T-cell (primary cell): ENCODE results near the gene MAPT. TPM values are rescaled to one million over a fixed set of nuclear protein-coding genes. Genes with fewer than 3 reads are reported as not detected.
"Not testable (repeated sequence)": the region's sequence is repeated elsewhere in the genome, so short reads cannot be mapped to it uniquely, and the experiment has no call there.

ENCODE experiments used
- ATAC-seq, 4 experiments: fragments of 200-7000 bp in 3 of 4; fragments of 150-1000 bp in 1 of 4; cut with Tn5 transposase; replicated peaks in 1 of 4; 1 replicate in 3 of 4; 2 replicates in 1 of 4; pipeline ENCODE4 v1.10.0; 2021; ENCODE audit warnings: moderate library complexity in 3 of 4, mild to moderate bottlenecking in 2 of 4, moderate number of reproducible peaks in 1 of 4
- CTCF ChIA-PET, 2 donors: fragments of 300-600 bp; sonication (Branson Sonifier 250); formaldehyde crosslinking; loops; one replicate each; lab custom pipeline; 2022; ENCODE audit warnings: antibody characterized with exemption in 2 of 2; lab: Charles Lee
- POLR2A ChIA-PET, 2 donors: fragments of 300-600 bp; sonication (Branson Sonifier 250); formaldehyde crosslinking; loops; one replicate each; lab custom pipeline; 2022; ENCODE audit warnings: antibody characterized with exemption in 2 of 2; lab: Charles Lee
- DNase-seq, 35 experiments: peaks; one replicate each; pipeline versions ENCODE4 v3.0.0 to v3.0.0-alpha.2; 2013 to 2023
- H3K27ac ChIP-seq: one replicate; pipeline ENCODE4 v1.5.1; 2013; ENCODE audit warnings: low read length
- H3K27me3 ChIP-seq, 2 experiments: replicated peaks in 1 of 2; 1 replicate in 1 of 2; 2 replicates in 1 of 2; pipeline versions ENCODE4 v1.6.1 to v1.7.0; 2013; ENCODE audit warnings: low read length in 1 of 2, mixed read lengths in 1 of 2; ENCODE audit not compliant: control insufficient read depth in 2 of 2, insufficient read depth in 2 of 2; ENCODE audit errors: extremely low read depth in 1 of 2
- H3K36me3 ChIP-seq, 2 donors: 1 replicate in 1 of 2; 2 replicates in 1 of 2; pipeline versions ENCODE4 v1.6.1 to v1.7.0; 2013; ENCODE audit warnings: low read length in 1 of 2; ENCODE audit not compliant: control insufficient read depth in 2 of 2, insufficient read depth in 1 of 2; ENCODE audit errors: extremely low read depth in 1 of 2
- H3K4me1 ChIP-seq, 2 experiments: 1 replicate in 1 of 2; 2 replicates in 1 of 2; pipeline versions ENCODE4 v1.6.1 to v1.7.0; 2013; ENCODE audit warnings: low read length in 2 of 2, mixed read lengths in 1 of 2; ENCODE audit not compliant: insufficient read depth in 2 of 2, control insufficient read depth in 1 of 2; ENCODE audit errors: extremely low read depth in 1 of 2
- H3K4me3 ChIP-seq, 2 donors: 1 replicate in 1 of 2; 2 replicates in 1 of 2; pipeline versions ENCODE4 v1.5.1 to v1.7.0; 2013; ENCODE audit warnings: mild to moderate bottlenecking in 2 of 2, low read length in 1 of 2, moderate library complexity in 1 of 2; ENCODE audit not compliant: control insufficient read depth in 1 of 2; ENCODE audit errors: extremely low read depth in 1 of 2
- H3K9me3 ChIP-seq: 2 replicates; pipeline ENCODE4 v1.7.0; 2013
- H3K27ac Mint-ChIP-seq, 2 donors: one replicate each; pipeline ENCODE4 v1.8.0; 2020 to 2021; ENCODE audit warnings: mild to moderate bottlenecking in 2 of 2, mixed read lengths in 2 of 2
- H3K27me3 Mint-ChIP-seq, 2 donors: one replicate each; pipeline ENCODE4 v1.8.0; 2021 to 2022; ENCODE audit warnings: mixed read lengths in 2 of 2
- H3K36me3 Mint-ChIP-seq: one replicate; pipeline ENCODE4 v1.8.0; 2021; ENCODE audit warnings: mixed read lengths
- H3K4me1 Mint-ChIP-seq, 3 donors: one replicate each; pipeline ENCODE4 v1.8.0; 2020 to 2022; ENCODE audit warnings: mixed read lengths in 3 of 3, mild to moderate bottlenecking in 1 of 3
- H3K4me3 Mint-ChIP-seq, 3 donors: one replicate each; pipeline ENCODE4 v1.8.0; 2020 to 2022; ENCODE audit warnings: mild to moderate bottlenecking in 3 of 3, mixed read lengths in 3 of 3, moderate library complexity in 3 of 3
- H3K9me3 Mint-ChIP-seq, 3 donors: one replicate each; pipeline ENCODE4 v1.8.0; 2020 to 2022; ENCODE audit warnings: mixed read lengths in 3 of 3
- WGBS: methylation state at CpG from one replicate; pipeline ENCODE4 v1.1.5; 2013; ENCODE audit warnings: missing lambda C conversion rate; ENCODE audit not compliant: insufficient coverage; 5-methylcytosine and 5-hydroxymethylcytosine counted together
- total RNA-seq, 35 experiments: library from RNA in 6 of 35; stranded (reverse) in 6 of 35; fragments of 120-200 nt in 1 of 35; gene quantifications; one replicate each; pipeline versions ENCODE4 v1.2.1 to v1.2.4 and lab custom pipeline; 2013 to 2026

MAPT gene
- total RNA-seq, 5 donors from 2014 or later (not counting 1 experiment from before 2014, with no cell fraction given) = 0.86 to 1.8 (median 1.2) TPM

DNA sequence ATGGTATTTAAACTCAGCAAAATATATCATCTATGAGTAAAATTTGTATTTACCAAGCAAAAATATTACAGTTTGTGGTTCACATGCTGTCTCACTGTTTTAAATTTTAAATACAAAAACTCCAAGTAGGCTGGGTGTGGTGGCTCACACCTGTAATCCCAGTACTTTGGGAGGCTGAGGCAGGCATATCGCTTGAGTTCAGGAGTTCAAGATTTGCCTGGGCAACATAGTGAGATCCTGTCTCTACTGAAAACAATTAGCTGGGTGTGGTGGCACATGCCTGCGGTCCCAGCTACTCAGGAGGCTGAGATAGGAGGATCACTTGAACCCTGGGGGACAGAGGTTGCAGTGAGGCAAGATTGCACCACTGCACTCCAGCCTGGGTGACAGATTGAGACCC, 37.3 kb downstream of the MAPT start:
- Mint-ChIP-seq H3K36me3 (no peaks in the 10 kb centered on the region), H3K9me3 (peaks cover 0 to 2% (median 0%) of the 10 kb centered on the region in 3 donors), H3K27ac (no peak overlapping the region), H3K4me3 (no peak overlapping the region), H3K27me3 (peaks cover 24 to 26% of the 10 kb centered on the region in 2 donors), H3K4me1 (no peaks in the 10 kb centered on the region)
- Histone ChIP-seq H3K27me3 (peaks cover 3 to 21% of the 10 kb centered on the region in 2 experiments), H3K9me3 (no peaks in the 10 kb centered on the region), H3K36me3 (no peaks in the 10 kb centered on the region), H3K27ac (no peak overlapping the region), H3K4me3 (no peak overlapping the region), H3K4me1 (no peaks in the 10 kb centered on the region)
- 93% methylated on average over 2 of the region's 2 CpGs for WGBS
- no peak for DNase-seq
- ATAC-seq = no peak
- ChIA-PET POLR2A (no interaction called here), CTCF (interaction anchor here in 1 of 2 donors (1.1 kb wide), 1 partner anchor 275 kb away, joined by 3 read pairs; no protein-coding TSS in a partner anchor)

DNA sequence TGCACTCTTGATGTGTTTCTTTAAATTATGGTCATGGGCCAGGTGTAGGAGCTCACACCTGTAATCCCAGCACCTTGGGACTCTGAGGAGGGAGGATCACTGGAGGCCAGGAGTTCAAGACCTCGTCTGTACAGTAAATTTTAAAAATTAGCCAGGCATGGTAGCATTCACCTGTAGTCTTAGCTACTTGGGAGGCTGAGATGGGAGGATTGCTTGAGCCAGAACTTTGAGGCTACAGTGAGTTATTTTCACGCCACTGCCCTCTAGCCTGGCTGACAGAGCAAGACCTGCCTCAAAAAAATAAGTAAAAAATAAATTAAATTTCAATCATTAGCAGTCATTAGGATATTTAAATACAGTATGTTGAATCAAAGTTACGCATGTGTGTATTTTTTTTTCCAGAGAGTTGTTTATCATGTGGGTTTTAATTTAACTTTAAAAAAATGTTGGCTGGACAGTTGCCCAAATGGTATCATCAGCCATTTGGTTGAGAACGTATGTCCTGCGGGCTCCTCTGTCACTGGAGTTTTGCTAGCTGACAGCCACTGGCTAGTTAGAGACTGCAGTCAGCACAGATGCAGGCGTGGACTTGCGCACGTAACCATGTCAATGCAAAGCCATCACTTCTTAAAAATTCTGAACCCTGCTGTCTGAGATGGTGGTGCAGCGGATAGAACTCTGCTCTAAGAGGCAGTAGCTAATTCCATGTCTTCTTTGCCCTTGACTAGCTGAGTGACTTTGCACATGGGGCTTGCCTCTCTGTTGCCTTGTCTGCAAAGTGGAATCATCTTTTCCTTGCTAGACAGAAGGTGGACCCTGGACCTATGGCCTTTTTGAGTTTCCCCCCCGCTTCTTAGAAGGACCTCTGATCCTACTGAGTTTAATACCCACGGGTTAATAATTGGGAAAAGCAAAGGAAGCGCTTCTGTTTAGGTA, 40.0 kb downstream of the MAPT start:
- no peak overlapping the region for H3K27ac ChIP-seq
- ChIA-PET POLR2A (no interaction called here), CTCF (interaction anchor here in 1 of 2 donors (0.7 kb wide), 1 partner anchor 1577 kb away, joined by 3 read pairs; no protein-coding TSS in a partner anchor)
- no peak overlapping the region for H3K4me3 ChIP-seq
- H3K9me3 ChIP-seq = no peaks in the 10 kb centered on the region
- peaks cover 3 to 24% of the 10 kb centered on the region in 2 experiments for H3K27me3 ChIP-seq
- Mint-ChIP-seq H3K27me3 (peaks cover 25 to 29% of the 10 kb centered on the region in 2 donors), H3K36me3 (no peaks in the 10 kb centered on the region), H3K9me3 (no peaks in the 10 kb centered on the region), H3K4me3 (no peak overlapping the region), H3K27ac (no peak overlapping the region), H3K4me1 (no peaks in the 10 kb centered on the region)
- WGBS = 80% methylated on average over 10 of the region's 12 CpGs
- ATAC-seq = no peak
- no peaks in the 10 kb centered on the region for H3K4me1 ChIP-seq
- no peaks in the 10 kb centered on the region for H3K36me3 ChIP-seq
- no peak for DNase-seq

DNA sequence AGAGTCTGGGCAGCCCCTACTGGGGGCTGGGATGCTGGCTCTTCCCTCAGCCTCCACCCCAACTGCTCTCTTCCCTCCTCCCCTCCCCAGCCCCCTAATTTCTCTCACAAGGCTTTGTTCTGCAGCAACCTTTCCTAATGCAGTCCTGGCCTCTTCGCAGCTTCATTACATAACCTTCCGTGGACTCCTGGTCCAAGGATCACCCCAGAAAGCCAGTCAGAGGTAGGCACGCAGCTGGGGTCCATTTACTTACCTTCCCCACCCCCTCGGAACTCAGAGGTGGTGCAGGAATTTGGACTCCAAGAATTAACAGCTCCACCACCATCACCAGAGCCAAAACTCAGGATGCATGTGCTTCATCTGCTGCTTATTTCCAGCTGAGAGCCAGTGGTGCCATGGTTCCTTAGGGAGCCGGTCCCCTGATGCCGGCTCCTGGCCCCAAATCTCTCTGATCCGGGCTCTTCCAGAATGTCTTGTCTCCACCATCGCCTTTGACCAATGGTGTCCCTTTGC, 40.9 kb downstream of the MAPT start:
- no peaks in the 10 kb centered on the region for H3K9me3 Mint-ChIP-seq
- WGBS = 78% methylated on average over 8 of the region's 8 CpGs
- DNase-seq = no peak
- no peaks in the 10 kb centered on the region for H3K4me1 Mint-ChIP-seq
- no peak overlapping the region for H3K27ac ChIP-seq
- no peaks in the 10 kb centered on the region for H3K36me3 ChIP-seq
- H3K4me3 Mint-ChIP-seq = no peak overlapping the region
- no peaks in the 10 kb centered on the region for H3K4me1 ChIP-seq
- POLR2A ChIA-PET = no interaction called here
- no peak overlapping the region for H3K27ac Mint-ChIP-seq
- ATAC-seq = no peak
- CTCF ChIA-PET = no interaction called here
- no peak overlapping the region for H3K4me3 ChIP-seq
- no peaks in the 10 kb centered on the region for H3K36me3 Mint-ChIP-seq
- H3K27me3 Mint-ChIP-seq = peaks cover 25 to 36% of the 10 kb centered on the region in 2 donors
- H3K27me3 ChIP-seq = peaks cover 3 to 24% of the 10 kb centered on the region in 2 experiments
- no peaks in the 10 kb centered on the region for H3K9me3 ChIP-seq

DNA sequence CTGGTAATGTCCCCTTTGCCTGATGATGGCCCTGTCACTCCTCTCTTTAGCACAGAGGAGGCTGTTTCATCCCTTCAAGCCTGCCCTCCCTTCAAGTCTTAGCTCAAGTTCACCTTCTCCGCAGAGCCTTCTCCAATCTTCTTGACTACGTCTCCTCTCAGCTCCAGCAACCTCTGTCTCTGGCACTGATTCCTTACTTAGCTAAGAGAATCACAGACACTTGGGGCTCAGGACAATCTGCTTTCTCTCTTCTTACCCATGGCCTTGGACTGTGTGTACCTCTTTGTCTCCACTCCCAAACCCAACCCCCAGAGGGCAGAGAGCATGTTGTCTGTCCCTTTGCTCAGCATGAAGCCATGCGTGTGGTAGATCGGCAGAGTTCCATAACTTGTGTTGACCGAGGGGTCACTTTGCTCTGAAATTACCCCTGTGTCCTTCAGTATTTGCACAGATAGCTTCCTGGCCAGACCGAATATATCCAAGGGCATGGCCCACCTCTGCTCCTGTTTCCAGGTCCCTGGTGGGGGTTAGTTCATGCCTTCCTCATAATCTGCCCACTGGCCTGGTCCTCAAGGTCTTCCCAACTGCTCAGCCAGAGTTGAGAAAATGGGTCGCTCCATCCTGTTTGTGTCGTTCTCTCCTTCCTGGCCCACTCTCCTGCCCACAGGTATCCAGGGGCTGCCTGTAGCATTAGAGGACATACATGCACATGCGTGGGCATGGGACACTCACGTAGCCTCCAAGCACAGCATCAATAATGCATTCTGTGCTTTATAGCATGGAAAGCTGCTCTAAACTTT, 41.6 kb downstream of the MAPT start:
- H3K36me3 ChIP-seq = no peaks in the 10 kb centered on the region
- Mint-ChIP-seq H3K27me3 (peaks cover 25 to 35% of the 10 kb centered on the region in 2 donors), H3K9me3 (no peaks in the 10 kb centered on the region), H3K36me3 (no peaks in the 10 kb centered on the region), H3K27ac (no peak overlapping the region), H3K4me1 (no peaks in the 10 kb centered on the region), H3K4me3 (no peak overlapping the region)
- no peaks in the 10 kb centered on the region for H3K4me1 ChIP-seq
- no peaks in the 10 kb centered on the region for H3K9me3 ChIP-seq
- no peak overlapping the region for H3K4me3 ChIP-seq
- H3K27me3 ChIP-seq = peaks cover 3 to 24% of the 10 kb centered on the region in 2 experiments
- CTCF ChIA-PET = no interaction called here
- WGBS = 93% methylated on average over 6 of the region's 10 CpGs
- ATAC-seq (no peak), DNase-seq (no peak)
- H3K27ac ChIP-seq = no peak overlapping the region
- POLR2A ChIA-PET = no interaction called here

DNA sequence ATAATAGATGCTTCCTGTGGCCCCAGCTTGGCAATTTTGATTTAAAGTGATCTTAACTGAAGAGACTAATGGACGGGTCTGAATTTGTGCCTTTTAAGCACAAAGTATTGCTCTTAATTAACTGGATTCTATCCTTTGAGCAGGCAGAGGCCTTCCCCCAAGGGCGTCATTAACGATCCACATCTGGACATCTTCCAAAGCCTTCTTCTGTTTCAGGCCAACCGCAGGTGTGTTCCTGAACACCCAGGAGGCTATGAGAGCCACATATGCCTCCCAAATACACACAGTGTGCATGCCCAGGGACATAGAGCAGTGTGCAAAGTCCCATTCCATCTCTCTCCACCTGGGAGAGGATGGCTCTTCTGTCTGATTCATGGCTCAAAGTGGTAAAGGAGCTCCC, 42.3 kb downstream of the MAPT start:
- H3K4me3 Mint-ChIP-seq = no peak overlapping the region
- Histone ChIP-seq H3K4me1 (no peaks in the 10 kb centered on the region), H3K4me3 (no peak overlapping the region), H3K36me3 (no peaks in the 10 kb centered on the region), H3K27ac (no peak overlapping the region), H3K9me3 (no peaks in the 10 kb centered on the region), H3K27me3 (peaks cover 3 to 23% of the 10 kb centered on the region in 2 experiments)
- H3K9me3 Mint-ChIP-seq = no peaks in the 10 kb centered on the region
- CTCF ChIA-PET = no interaction called here
- peaks cover under 1 to 2% (median under 1%) of the 10 kb centered on the region in 3 donors for H3K4me1 Mint-ChIP-seq
- H3K27me3 Mint-ChIP-seq = peaks cover 25 to 33% of the 10 kb centered on the region in 2 donors
- POLR2A ChIA-PET = no interaction called here
- 88% methylated on average over 1 of the region's 4 CpGs for WGBS
- DNase-seq (no peak), ATAC-seq (no peak)
- no peaks in the 10 kb centered on the region for H3K36me3 Mint-ChIP-seq
- no peak overlapping the region for H3K27ac Mint-ChIP-seq

DNA sequence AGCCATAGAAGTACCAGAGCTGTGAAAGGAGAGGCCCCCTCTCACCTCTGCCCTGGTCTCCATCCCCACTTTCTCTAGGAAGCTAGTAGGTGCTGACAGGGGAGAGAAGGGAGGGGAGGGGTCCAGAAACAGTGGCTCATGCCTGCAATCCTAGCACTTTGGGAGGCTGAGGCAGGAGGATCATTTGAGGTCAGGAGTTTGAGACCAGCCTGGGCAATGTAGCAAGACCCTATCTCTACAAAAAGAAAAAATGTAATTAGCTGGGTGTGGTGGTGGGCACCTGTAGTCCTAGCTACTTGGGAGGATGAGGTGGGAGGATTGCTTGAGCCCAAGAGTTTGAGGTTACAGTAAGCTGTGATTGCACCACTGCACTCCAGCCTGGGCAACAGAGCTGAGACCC, 42.8 kb downstream of the MAPT start:
- H3K4me3 ChIP-seq, H3K9me3 Mint-ChIP-seq, ATAC-seq, H3K27ac Mint-ChIP-seq, H3K36me3 ChIP-seq, H3K4me1 ChIP-seq, H3K36me3 Mint-ChIP-seq, H3K4me1 Mint-ChIP-seq, H3K4me3 Mint-ChIP-seq, H3K9me3 ChIP-seq, CTCF ChIA-PET, DNase-seq, H3K27ac ChIP-seq: not testable (repeated sequence)
- H3K27me3 Mint-ChIP-seq = peaks cover 25 to 31% of the 10 kb centered on the region in 2 donors
- POLR2A ChIA-PET = interaction anchor here in 1 of 2 donors (0.5 kb wide), 1 partner anchor 317 kb away, joined by 3 read pairs; no protein-coding TSS in a partner anchor
- H3K27me3 ChIP-seq = peaks cover 3 to 22% of the 10 kb centered on the region in 2 experiments
